VCaP (cell line): Measurements from ENCODE around the gene SMYD3.

Experiments used
- H3K27ac ChIP-seq: fragments of 450-650 bp; 2 replicates; pipeline ENCODE4 v1.5.1; 2017
- TF ChIP-seq, protein P1 (sequence below): fragments of 450-650 bp; conservative IDR thresholded peaks from 2 replicates; pipeline ENCODE4 v1.5.1; 2017; ENCODE audit warnings: mild to moderate bottlenecking, moderate library complexity

Gene SMYD3

DNA sequence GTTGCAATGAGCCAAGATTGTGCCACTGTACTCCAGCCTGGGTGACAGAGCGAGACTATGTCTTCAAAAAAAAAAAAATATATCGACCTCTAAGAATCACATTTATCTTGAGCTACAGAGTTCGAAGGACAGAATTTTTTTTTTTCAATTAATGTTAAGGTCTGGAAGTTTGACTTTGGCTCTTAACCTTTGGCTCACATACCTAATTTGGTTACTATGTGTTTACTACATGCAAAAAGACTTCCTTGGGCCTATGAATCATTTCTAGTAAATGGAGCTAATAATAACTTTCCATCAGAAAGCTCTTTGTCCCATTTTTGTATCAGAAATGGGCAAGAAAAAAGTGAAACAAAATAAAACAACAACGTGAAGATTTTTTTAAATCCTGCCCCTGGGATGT lies 351.2 kb downstream of the SMYD3 start:
- H3K27ac ChIP-seq: no peak overlapping the region

DNA sequence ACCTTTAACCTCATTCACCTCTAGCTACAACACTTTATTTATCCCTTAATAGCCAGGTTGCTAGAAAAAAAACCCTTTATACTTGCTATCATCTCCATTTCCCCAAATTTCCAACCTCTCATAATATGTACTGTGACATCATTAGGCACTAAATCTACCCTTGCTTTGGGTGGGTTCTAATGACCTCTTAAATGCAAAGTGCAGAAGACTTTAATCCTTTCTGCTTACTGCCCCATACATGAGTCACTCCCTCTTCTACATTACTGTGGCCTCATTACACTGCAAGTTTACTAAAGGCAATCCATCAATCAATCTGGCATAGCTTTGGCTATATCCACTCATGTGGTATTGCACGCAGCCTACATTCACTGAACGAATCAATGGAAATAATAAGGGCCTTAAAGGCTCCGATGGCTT lies 353.3 kb downstream of the SMYD3 start:
- H3K27ac ChIP-seq: no peak overlapping the region
- TF ChIP-seq, protein P1, sequence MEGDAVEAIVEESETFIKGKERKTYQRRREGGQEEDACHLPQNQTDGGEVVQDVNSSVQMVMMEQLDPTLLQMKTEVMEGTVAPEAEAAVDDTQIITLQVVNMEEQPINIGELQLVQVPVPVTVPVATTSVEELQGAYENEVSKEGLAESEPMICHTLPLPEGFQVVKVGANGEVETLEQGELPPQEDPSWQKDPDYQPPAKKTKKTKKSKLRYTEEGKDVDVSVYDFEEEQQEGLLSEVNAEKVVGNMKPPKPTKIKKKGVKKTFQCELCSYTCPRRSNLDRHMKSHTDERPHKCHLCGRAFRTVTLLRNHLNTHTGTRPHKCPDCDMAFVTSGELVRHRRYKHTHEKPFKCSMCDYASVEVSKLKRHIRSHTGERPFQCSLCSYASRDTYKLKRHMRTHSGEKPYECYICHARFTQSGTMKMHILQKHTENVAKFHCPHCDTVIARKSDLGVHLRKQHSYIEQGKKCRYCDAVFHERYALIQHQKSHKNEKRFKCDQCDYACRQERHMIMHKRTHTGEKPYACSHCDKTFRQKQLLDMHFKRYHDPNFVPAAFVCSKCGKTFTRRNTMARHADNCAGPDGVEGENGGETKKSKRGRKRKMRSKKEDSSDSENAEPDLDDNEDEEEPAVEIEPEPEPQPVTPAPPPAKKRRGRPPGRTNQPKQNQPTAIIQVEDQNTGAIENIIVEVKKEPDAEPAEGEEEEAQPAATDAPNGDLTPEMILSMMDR: no peak

More for the DNA sequence above, 351.2 kb downstream of the SMYD3 start:
- TF ChIP-seq, protein P1: no peak

DNA sequence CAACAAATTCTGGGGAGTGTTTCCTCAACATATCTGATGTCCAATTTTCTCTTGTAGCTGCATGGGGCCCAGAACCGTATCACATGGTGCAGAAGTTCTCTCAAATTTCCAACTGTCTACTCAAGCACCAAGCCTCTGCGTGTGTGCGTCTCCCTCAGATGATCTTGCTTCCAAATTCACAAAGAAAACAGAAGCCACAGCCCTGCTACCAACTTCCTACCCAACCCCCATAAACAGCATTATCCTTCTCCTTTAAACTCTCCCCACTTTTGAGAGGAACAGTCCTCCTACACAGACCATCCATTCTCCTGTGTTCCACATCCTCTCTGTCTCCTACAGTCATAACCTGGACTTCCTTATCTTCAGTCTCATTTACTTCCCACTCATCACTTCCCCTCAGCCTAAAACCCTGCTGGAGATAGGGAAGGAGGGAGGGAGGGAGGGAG lies 354.1 kb downstream of the SMYD3 start:
- no peak overlapping the region for H3K27ac ChIP-seq
- TF ChIP-seq, protein P1: no peak

DNA sequence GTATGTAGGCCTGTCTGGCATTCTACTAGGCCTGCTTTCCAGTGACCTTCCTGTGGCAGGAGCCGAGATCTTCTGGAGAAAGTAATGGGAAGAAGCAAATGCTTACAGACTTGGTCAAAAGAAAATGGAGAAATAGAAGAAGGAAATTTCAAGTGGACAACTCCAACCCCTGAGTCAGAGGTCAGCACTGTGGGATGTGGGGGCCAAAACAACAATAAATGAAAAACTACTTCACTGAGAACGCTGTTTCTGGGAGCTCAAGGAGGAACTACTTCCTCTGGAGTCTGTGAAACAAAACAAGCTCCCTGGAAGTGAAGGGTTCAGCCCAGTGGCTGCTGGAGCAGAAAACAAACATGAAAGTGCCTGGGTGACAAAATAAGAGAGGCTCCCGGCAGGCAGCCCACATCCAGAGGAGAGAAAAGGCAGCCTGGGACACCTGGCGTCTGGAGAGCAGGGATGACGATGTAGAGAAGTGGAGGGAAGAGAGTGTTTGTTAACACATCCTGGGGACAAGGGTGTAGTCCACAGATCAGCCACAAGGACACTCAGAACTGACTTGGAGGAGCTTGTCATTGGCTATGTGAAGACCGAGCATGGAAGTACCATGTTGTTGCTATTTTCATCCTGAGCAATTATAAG lies 355.2 kb downstream of the SMYD3 start:
- no peak overlapping the region for H3K27ac ChIP-seq
- TF ChIP-seq, protein P1: no peak

DNA sequence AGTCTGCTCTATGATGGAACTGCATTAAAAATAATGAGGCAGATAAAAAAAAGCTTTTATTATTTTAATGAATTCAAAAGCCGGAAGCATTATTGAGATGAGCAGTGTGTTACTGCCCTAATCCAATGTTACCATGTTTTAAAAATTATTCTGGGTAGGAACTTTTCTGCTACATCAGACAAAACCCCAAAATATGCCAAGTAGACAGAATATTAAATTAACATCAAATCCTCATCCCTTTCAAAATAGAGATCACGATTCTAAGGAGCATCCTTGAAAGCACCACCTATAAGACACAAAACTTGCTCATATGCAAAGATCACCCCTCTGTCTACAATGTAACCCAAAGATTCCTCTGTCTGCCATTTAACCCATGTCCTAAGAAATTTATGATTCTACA lies 357.5 kb downstream of the SMYD3 start:
- H3K27ac ChIP-seq: no peak overlapping the region
- TF ChIP-seq, protein P1: no peak

DNA sequence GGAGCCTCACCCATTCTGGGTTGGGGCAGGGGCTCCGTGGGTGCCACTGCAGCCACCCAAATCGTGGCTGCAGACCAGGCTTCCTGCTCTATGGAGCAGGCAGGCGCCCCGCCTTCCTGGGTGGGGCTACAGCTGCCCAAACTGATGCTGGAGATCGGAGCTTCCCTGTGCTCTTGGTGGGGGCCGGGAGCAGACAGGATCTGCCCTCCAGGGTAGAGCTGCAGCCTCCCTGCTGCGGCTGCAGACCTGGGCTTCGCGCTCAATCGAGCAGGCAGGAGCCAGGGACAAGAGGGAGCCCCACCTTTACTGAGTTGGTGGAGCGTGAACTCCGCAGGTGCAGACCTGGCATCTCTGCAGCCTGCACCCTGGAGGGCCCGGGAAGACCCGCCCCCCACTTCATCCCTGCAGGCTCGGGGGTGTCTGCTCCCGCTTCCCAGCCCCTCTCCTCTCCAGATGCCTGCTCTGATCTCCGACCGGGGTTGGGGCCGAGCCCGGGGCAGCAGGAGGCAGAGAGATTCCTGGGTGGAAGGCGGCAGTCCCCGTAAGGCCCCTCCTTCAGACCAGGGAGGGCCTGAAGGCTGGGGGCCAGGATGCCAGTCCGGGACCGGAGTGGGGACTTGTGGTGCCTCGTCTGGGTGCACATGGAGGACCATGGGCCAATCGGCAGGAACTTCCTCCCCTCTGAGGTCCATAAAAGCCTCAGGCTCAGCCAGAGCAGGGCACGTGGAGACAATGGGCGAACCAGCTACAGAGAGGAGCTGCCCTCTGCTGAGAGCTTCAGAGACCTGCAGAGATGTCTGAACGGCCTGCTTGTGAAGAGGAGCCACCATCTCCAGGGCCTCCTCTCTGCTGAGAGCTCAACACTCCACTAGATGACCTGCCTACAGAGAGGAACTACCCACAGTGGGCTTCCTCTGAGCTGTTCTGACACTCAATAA lies 359.3 kb downstream of the SMYD3 start:
- no peak overlapping the region for H3K27ac ChIP-seq
- TF ChIP-seq, protein P1: no peak

DNA sequence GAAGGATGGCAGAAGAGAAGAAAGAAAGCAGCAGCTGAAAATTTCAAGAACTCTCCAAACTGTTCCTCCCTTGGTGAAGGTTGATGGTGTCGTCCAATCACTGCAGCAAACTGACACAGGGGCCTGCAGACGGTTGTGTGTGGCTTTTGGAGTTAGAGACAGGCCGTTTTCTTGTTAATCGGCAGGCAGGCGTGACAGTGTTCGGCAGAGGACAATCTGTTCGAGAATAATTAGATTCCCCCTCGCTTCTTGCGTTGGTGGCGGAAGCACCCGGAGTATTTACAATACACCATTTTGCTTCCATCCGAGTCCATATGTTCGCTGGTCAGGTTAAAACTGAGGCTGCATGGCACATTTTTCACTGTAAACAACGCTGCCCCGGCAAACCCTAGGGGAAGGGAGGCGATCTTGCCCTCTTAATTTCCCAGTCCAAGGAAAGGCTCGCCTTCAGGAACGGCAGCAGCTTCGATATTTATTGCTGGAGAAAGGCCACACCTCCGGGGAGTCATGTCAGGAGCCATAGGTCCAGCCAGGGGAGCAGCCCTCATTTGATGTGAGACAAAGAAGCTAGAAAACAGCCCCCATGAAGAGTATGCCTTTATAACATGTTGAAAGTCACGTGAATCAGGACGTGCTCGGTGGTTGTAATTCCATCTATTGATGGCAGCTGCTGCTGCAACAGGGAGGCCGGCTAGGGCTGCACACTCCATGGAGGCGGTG lies 360.1 kb downstream of the SMYD3 start:
- no peak overlapping the region for H3K27ac ChIP-seq
- TF ChIP-seq, protein P1: no peak
